Type B pancreatic cell (in vitro differentiated cells): ENCODE results near the gene SLC35F3. TPM values are rescaled to one million over a fixed set of nuclear protein-coding genes. Genes with fewer than 3 reads are reported as not detected.

Experiments
- DNase-seq: peaks from one replicate; pipeline ENCODE4 v3.0.0; 2021; ENCODE audit warnings: mixed read lengths; ENCODE audit not compliant: unreplicated experiment; ENCODE audit errors: extremely low spot score
- H3K27ac Mint-ChIP-seq: 2 replicates; pipeline ENCODE4 v1.8.0; 2021; ENCODE audit warnings: mild to moderate bottlenecking, mixed read lengths
- H3K27me3 Mint-ChIP-seq: 2 replicates; pipeline ENCODE4 v1.8.0; 2021; ENCODE audit warnings: mixed read lengths
- H3K36me3 Mint-ChIP-seq: 2 replicates; pipeline ENCODE4 v1.8.0; 2021; ENCODE audit warnings: mixed read lengths
- H3K4me1 Mint-ChIP-seq: one replicate; pipeline ENCODE4 v1.8.0; 2021; ENCODE audit warnings: mixed read lengths; ENCODE audit not compliant: unreplicated experiment
- H3K4me3 Mint-ChIP-seq: 2 replicates; pipeline ENCODE4 v1.8.0; 2021; ENCODE audit warnings: mild to moderate bottlenecking, mixed read lengths
- H3K9me3 Mint-ChIP-seq: 2 replicates; pipeline ENCODE4 v1.8.0; 2021; ENCODE audit warnings: mixed read lengths
- total RNA-seq: library from RNA; stranded (reverse); gene quantifications from 2 replicates; pipeline ENCODE4 v1.2.1, GENCODE V29; 2021; ENCODE audit warnings: low replicate concordance
- TF ChIP-seq, protein P1 (sequence below): fragments of 200-600 bp; sonication (generic); conservative IDR thresholded peaks from 2 replicates; pipeline ENCODE4 v1.5.0; 2021; ENCODE audit warnings: antibody characterized with exemption, mild to moderate bottlenecking

The SLC35F3 gene
- total RNA-seq, 1 donor from 2014 or later: 2.1 TPM

- Mint-ChIP-seq H3K27me3 (peaks cover 4% of the 10 kb centered on the region), H3K27ac (no peak overlapping the region), H3K36me3 (no peaks in the 10 kb centered on the region), H3K4me3 (no peak overlapping the region), H3K9me3 (no peaks in the 10 kb centered on the region), H3K4me1 (no peaks in the 10 kb centered on the region)
- TF ChIP-seq, protein P1, sequence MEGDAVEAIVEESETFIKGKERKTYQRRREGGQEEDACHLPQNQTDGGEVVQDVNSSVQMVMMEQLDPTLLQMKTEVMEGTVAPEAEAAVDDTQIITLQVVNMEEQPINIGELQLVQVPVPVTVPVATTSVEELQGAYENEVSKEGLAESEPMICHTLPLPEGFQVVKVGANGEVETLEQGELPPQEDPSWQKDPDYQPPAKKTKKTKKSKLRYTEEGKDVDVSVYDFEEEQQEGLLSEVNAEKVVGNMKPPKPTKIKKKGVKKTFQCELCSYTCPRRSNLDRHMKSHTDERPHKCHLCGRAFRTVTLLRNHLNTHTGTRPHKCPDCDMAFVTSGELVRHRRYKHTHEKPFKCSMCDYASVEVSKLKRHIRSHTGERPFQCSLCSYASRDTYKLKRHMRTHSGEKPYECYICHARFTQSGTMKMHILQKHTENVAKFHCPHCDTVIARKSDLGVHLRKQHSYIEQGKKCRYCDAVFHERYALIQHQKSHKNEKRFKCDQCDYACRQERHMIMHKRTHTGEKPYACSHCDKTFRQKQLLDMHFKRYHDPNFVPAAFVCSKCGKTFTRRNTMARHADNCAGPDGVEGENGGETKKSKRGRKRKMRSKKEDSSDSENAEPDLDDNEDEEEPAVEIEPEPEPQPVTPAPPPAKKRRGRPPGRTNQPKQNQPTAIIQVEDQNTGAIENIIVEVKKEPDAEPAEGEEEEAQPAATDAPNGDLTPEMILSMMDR: peak; percentile 93
- DNase-seq: peak; percentile 82
These were observed 161.4 kb downstream of the SLC35F3 start for GRCh38 chr1:234065794-234066447.

DNA sequence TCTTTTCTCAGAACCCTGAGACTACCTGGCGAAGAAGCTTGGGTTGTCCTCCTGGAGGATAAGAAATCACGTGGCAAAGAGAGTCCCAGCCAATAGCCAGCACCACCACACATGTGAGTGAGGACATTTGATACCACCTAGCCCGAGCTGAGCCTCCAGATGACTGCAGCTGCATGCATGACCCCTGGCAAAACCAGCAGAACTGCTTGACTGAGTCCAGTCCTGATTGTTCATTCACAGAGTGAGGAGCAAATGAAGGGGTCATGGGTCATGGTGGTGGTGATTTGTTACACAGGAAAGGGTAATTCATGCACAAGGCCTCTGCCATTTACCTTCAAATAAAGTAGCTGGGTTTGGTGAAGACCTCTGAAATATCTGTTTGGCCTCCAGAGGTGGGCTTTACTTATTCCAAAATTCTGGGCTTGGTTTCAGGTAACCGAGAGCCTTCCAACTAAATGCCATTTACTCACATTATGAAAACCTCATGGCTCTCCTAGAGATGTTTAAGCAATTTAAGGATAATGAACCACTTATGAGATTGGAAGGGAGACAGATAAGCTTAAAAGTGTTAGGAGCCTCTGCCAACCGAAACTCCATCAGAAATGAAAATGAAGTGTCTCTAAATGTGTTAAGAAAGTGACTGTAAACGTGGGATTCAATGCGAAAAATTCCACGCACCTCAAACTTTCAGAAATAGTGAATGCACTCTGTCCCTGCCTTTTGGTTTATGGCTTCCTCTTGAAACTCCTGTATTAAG, 163.3 kb downstream of the SLC35F3 start:
- Mint-ChIP-seq H3K27ac (no peak overlapping the region), H3K9me3 (no peaks in the 10 kb centered on the region), H3K36me3 (no peaks in the 10 kb centered on the region), H3K27me3 (peaks cover 4% of the 10 kb centered on the region), H3K4me3 (no peak overlapping the region), H3K4me1 (no peaks in the 10 kb centered on the region)
- TF ChIP-seq, protein P1: no peak
- DNase-seq: no peak

GRCh38 chr1:234069760-234070159, 165.3 kb downstream of the SLC35F3 start:
- TF ChIP-seq, protein P1: peak; percentile 25
- Mint-ChIP-seq H3K4me1 (no peaks in the 10 kb centered on the region), H3K4me3 (no peak overlapping the region), H3K36me3 (no peaks in the 10 kb centered on the region), H3K27me3 (peaks cover 9% of the 10 kb centered on the region), H3K9me3 (no peaks in the 10 kb centered on the region), H3K27ac (no peak overlapping the region)
- no peak for DNase-seq

GRCh38 chr1:234072793-234073192, 168.3 kb downstream of the SLC35F3 start:
- no peak overlapping the region for H3K27ac Mint-ChIP-seq
- no peaks in the 10 kb centered on the region for H3K9me3 Mint-ChIP-seq

DNA sequence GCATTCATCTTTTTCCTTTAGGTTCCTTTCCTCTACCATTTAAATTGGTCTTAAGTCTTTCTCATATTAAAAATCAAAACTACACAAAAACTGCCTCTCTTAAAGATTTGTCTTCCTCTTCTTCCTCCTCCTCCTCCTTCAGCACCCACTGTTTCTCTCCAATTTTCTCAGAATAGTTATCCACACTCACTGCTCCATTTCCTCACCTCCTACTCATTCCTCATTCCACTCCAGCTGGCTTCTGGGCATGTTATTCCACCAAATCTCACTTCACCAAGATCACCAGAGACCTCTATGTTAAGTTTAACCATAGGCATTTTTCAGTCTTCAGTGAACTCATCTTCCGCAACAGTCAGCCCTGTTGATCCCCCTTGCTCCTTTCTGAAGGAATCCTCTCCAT, 173.7 kb downstream of the SLC35F3 start:
- H3K27me3 Mint-ChIP-seq: peaks cover 24% of the 10 kb centered on the region
- H3K4me1 Mint-ChIP-seq: no peaks in the 10 kb centered on the region
- TF ChIP-seq, protein P1: no peak
- H3K36me3 Mint-ChIP-seq: no peaks in the 10 kb centered on the region
- no peak overlapping the region for H3K27ac Mint-ChIP-seq
- H3K4me3 Mint-ChIP-seq: no peak overlapping the region
- DNase-seq: no peak
- no peaks in the 10 kb centered on the region for H3K9me3 Mint-ChIP-seq

More at GRCh38 chr1:234072793-234073192, 168.3 kb downstream of the SLC35F3 start:
- Mint-ChIP-seq H3K27me3 (peaks cover 13% of the 10 kb centered on the region), H3K36me3 (no peaks in the 10 kb centered on the region), H3K4me3 (no peak overlapping the region), H3K4me1 (no peaks in the 10 kb centered on the region)
- TF ChIP-seq, protein P1: no peak
- no peak for DNase-seq
